GM13977 (cell line): ENCODE measurements around the gene CA5A.

Source experiments
- DNase-seq: peaks from one replicate; pipeline ENCODE4 v3.0.0; 2012; ENCODE audit warnings: low spot score
- CTCF ChIP-seq: IDR thresholded peaks from 2 replicates; pipeline ENCODE4 v1.5.1; 2012; ENCODE audit warnings: mild to moderate bottlenecking, control low read depth; ENCODE audit not compliant: insufficient read depth; ENCODE audit errors: extremely low read depth, missing control alignments
- in situ Hi-C: fragments of 300-500 bp; cut with MboI; formaldehyde crosslinking; loops from one replicate; pipeline ENCODE4 v1.12.0; 2022; ENCODE audit warnings: low sequenced_read_pairs, low pct_unique_long_range_greater_than_20kb, mixed read lengths, inconsistent platforms; ENCODE audit not compliant: unreplicated experiment

The CA5A gene

GRCh38 chr16:87846705-87847466, 89.4 kb downstream of the CA5A start:
- no peak for DNase-seq
- TF ChIP-seq CTCF = no peak
- in situ Hi-C loops = loop anchor here (10.0 kb wide), 1 partner anchor 62 kb away; no protein-coding TSS in a partner anchor

- DNase-seq = no peak
- in situ Hi-C loops = loop anchor here (10.0 kb wide), 1 partner anchor 61 kb away; no protein-coding TSS in a partner anchor
- no peak for TF ChIP-seq CTCF
Measured at GRCh38 chr16:87845807-87846619, 90.3 kb downstream of the CA5A start.

- DNase-seq = no peak
- TF ChIP-seq CTCF = no peak
- in situ Hi-C loops = loop anchor here (10.0 kb wide), 1 partner anchor 60 kb away; no protein-coding TSS in a partner anchor
Measured at GRCh38 chr16:87845213-87845612, 91.1 kb downstream of the CA5A start.

- TF ChIP-seq CTCF = no peak
- in situ Hi-C loops = loop anchor here (10.0 kb wide), 1 partner anchor 60 kb away; no protein-coding TSS in a partner anchor
Measured at GRCh38 chr16:87844809-87845208, 91.5 kb downstream of the CA5A start.

GRCh38 chr16:87844120-87844733, 92.1 kb downstream of the CA5A start:
- no peak for TF ChIP-seq CTCF
- in situ Hi-C loops = loop anchor here (10.0 kb wide), 1 partner anchor 59 kb away; no protein-coding TSS in a partner anchor
- no peak for DNase-seq

More at GRCh38 chr16:87844809-87845208, 91.5 kb downstream of the CA5A start:
- DNase-seq = no peak

GRCh38 chr16:87843678-87844105, 92.6 kb downstream of the CA5A start:
- TF ChIP-seq CTCF = no peak
- in situ Hi-C loops = loop anchor here (10.0 kb wide), 1 partner anchor 59 kb away; no protein-coding TSS in a partner anchor
- DNase-seq = no peak
